Renal cortex interstitium (tissue), 11 donors: ENCODE results near the gene MYO10. TPM values are rescaled to one million over a fixed set of nuclear protein-coding genes. Genes with fewer than 3 reads are reported as not detected.
A peak's percentile ranks its signal among the peaks of the same experiment; 100 is the strongest.

Experiments
- DNase-seq, 11 donors: peaks; one replicate each; pipeline ENCODE4 v3.0.0-alpha.2; 2013; ENCODE audit warnings: low read depth in 9 of 11, low spot score in 4 of 11; ENCODE audit errors: extremely low read depth in 1 of 11
- polyA plus RNA-seq, 3 donors: library from polyadenylated mRNA; unstranded; fragments of 120-200 nt; gene quantifications; one replicate each; pipeline ENCODE4 v1.2.1, GENCODE V29; 2013; ENCODE audit not compliant: insufficient read length in 3 of 3

Gene MYO10
- polyA plus RNA-seq, 3 donors, result 42.1 to 61.3 (median 45.7) TPM

DNA sequence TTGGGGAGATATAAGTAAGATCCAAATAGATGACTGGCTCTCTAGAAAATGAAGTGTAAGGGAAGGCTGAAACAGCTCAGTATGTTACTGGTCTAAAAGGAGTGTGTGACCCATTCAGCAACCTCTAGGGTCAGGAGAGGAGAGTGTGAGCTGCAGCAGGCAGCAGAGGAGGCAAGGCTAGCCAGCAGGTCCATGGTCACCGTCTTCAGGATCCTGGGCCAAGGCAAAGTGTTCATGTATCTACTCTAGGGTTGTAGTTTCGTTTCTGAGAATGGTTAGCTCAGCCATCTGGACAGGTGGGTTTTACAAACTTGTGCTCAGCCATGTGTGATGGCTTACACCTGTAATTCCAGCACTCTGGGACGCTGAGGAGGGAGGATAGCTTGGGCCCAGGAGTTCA lies 13.7 kb downstream of the MYO10 start:
- DNase-seq, result no peak

DNA sequence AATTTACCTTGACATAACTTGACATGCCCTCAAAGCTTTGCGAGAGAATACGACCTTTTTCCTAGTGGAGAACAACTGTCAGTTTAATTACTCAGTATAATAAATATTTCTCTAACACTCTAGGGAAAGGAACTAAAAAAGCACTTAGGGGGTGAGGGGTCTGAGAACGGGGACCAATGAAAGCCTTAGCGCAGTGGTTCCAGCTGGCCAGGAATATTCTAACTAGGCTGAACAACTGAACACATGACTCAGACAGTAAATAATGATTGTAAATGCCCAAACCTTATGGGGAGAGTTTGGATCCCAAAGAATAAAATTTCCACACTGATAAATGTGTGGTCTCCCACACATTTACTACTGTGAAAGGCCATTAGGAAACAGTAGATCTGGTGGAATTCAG lies 14.9 kb downstream of the MYO10 start:
- DNase-seq, result peak in 5 of 11 donors; percentile 46 to 75 (median 62)

DNA sequence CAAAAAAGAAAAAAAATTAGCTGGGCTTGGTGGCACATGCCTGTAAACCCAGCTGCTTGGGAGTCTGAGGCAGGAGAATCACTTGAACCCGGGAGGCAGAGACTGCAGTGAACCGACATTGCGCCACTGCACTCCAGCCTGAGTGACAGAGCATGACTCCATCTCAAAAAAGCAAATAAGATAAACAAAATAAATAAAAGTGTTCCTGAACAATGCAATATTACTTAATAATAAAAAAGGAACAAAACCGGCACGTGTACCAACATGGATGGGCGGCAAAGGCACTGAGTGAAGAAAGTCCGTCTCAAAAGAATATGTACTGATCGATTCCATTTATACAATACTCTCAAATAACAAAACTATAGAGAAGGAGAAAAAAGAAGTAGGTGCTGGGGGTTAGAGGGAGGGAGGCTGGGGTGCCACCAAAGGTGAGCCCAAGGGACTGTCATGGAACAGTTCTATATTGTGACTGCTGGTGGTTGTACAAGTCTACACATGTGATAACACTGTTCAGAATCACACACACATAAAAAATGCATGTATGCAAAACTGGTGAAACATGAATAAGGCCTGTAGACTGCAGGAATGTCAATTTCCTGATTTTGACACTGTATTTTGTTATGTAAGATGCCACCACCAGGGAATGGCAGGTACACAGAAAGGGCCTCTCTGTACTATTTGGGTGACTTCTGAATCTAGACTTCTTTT lies 15.8 kb downstream of the MYO10 start:
- DNase-seq, result no peak

DNA sequence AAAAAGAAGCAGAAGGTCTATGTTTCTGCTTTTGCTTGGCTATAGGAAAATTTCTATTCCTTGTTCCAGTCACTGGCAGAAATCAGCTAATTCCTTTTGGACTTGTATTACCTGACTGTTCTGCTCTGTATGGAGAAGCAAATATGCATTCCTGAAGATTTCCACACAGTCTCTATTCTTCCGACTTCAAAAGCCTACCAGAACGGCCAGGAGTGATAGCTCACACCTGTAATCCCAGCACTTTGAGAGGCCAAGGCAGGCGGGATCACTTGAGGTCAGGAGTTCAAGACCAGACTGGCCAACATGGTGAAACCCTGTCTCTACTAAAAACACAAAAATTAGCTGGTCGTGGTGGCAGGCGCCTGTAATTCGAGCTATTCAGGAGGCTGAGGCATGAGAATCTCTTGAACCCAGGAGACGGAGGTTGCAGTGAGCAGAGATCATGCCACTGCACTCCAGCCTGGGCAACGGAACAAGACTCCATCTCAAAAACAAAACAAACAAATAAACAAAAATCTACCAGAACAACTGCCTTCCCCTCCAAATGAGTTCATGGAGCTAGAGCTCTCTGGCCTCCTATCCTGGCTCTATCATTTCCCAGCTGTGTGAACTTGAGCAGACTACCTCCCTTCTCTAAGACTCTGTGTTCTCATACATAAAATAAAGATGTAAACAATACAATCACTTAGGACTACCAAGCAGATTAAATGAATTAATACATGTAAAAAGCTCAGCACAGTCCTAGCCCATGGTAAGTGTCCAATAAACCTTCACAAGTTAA lies 17.0 kb downstream of the MYO10 start:
- DNase-seq, result no peak

DNA sequence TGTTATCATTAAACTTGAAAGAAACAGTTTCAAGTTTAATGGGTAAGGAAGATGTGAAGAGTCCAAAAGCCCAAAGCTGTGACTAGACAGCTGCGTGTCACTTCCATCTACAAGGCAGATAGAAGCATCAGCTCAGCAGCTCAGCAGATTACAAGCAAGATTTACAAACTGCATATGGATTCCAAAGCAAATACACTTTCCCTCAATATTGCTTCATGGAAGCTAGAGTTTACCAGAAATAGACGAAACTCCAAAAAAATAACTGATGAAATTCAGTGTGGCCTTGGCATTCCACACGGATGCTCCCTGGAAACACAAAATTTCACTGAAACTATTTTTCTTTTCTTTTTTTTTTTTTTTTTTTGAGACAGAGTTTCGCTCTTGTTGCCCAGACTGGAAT lies 17.9 kb downstream of the MYO10 start:
- DNase-seq, result no peak

DNA sequence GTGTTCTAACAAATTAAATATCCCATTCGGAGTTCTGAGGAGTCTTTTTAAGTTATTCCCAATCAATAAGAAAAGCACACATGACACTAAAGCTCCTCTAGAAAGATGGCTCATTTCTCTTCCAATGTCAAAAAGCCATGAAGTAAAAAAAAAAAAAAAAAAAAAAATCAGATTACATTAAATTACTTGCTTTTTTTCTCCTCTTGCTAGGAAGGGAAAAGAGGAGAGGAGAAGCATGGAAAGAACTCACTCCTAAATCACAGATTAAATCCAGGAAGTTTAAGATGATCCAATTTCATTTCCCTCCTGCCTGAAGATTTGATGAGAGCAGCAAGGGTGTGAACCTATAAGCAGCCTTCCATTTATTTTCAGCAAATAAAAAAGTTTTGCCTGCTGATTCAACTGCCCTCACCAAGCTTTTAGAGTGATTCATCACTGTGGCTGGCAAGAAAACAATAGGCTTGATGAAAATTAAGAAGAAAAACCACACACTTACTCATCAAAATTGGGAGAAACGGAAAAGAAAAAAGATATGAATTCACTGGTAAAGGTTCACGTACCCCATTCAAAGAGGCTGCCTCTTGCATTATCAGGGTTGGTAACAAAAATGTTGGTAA lies 19.7 kb downstream of the MYO10 start:
- no peak for DNase-seq

DNA sequence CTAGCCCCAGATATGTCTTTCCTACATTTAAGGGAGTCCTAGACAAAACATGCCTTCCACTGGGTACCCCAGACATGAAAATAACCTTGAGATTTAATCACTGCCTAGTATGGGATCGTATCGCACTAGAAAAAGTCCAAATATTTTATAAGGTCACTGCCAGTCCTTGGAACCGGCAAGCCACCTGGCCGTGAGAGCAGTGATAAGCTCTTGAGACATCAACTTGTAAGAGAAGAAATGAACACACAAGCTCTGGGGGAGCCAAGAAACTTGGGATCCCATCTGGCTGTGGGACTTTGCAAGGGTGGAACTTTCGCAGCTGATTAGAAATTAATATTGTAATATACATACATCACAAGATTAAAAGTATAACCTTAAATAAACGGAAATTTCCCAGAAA lies 21.5 kb downstream of the MYO10 start:
- no peak for DNase-seq

DNA sequence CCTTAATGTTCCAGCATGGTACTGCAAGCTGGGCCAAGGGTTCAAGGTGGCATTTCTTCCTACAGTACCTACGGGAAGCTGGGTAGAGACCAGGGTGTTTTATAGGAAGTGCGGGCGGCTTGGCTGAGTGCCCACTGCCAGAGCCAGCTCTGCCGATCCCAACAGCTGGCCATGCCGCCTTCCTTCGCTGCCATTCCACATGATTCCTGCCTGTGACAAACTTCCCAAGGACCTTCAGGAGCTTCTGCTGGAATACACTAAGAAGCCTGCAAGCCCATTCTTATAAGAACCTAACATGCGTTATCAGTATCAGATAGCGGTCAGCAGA lies 22.0 kb downstream of the MYO10 start:
- DNase-seq, result no peak

DNA sequence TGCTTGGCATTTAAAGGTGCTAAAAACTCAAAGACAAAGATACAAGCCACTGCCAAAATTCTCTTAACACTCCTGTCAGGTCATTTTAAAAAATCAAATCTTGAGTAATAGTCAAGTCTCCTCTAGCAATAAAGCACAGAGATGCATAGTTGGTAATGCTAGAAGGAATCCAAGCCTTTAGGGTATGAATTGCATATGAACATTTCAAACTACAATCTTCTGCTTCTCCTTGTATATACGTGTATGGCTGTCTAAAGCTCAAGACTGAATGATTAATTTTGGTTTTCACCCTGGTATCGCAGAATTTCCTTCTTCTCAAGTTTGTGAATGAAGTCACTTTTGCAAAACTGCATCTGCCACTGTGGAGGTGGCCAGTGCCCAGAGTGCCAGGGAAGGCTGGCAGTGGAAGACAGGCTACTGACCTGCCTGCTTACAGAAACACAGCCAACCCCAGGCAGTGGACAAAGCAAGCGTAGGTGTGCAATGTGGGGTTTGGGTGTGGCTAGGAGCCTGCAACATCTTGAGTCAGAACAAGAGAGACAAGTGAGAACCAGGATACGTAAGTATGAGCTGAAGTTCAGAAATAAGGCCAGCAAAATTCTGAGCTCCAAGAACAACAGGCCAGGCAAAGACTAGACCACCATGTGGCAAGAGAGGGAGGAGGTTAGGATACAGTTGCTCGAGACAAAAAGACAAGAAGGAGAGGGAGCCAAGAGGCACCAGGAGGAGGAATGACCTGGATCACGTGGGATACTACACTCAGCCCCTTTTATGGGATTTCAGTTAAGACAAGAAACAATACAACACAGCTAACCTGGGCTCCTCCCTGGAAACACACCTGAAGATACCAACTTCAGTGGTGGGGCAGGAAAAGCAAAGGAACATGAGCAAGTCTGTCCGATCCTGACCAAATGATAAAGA lies 22.6 kb downstream of the MYO10 start:
- no peak for DNase-seq

DNA sequence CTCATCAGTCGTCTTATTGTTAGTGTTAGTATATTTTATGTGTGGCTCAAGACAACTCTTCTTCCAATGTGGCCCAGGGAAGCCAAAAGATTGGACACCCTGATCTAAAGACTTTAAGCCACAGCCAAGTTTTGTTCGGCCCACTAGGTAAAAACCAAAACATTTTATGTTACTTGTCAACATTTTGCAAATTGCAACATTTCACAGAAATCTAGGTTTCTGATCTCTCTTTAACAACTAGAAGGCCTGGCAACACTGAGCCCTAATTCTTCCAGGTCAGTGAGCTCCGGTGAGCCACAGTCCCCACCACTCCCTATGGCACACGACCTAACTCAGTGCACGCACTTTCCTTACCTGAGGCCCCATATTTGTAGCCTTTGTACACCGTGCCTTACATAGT lies 24.0 kb downstream of the MYO10 start:
- no peak for DNase-seq

DNA sequence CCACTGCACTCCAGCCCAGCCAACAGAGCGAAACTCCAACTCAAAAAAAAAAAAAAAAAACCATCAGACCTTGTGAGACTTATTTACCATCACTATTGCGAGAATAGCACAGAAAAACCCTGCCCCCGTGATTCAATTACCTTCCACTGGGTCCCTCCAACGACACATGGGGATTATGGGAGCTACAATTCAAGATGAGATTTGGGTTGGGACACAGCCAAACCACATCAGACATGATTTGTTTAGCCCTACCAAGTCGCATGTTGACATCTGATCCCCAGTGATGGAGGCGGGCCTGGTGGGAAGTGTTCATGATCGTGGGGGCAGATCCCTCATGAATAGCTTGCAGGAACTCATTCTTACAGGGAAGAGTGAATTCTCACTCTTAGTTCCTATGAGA lies 26.6 kb downstream of the MYO10 start:
- DNase-seq, result no peak

DNA sequence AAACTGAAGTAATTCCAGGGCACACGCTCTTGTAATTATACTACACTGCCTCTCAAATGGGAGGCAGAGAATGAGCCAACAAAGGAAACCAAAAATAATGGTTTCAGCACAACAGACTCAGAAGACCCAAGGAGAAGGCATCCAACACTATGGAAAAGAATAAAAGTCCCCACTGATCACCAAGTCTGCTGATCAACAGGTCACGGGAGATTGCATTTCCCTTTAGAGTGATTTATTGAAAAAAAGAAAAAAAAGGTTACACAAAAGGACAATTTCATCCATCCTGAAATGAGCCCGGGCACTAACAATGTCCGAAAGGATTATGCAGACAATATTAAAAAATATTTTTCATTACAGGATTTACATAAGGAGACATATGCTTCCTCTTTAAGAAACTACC lies 28.8 kb downstream of the MYO10 start:
- no peak for DNase-seq

DNA sequence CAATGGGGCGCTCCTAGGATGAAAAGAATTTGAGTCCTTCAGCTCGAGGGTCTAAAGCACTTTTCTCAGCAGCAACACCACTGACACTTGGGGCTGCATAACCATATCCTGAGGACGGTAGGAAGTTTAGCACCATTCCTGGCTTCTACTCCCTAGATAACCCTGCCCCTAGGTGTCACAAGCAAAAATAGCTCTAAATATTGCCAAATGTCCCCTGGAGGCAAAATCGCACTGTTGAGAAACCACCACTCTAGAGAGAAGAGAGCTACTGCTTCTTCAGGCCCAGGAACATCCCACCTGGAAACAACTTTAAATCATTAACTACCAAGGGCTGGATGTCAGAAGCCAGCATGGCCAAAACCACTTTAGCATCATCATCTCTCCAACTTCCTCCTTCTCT lies 29.8 kb downstream of the MYO10 start:
- no peak for DNase-seq

DNA sequence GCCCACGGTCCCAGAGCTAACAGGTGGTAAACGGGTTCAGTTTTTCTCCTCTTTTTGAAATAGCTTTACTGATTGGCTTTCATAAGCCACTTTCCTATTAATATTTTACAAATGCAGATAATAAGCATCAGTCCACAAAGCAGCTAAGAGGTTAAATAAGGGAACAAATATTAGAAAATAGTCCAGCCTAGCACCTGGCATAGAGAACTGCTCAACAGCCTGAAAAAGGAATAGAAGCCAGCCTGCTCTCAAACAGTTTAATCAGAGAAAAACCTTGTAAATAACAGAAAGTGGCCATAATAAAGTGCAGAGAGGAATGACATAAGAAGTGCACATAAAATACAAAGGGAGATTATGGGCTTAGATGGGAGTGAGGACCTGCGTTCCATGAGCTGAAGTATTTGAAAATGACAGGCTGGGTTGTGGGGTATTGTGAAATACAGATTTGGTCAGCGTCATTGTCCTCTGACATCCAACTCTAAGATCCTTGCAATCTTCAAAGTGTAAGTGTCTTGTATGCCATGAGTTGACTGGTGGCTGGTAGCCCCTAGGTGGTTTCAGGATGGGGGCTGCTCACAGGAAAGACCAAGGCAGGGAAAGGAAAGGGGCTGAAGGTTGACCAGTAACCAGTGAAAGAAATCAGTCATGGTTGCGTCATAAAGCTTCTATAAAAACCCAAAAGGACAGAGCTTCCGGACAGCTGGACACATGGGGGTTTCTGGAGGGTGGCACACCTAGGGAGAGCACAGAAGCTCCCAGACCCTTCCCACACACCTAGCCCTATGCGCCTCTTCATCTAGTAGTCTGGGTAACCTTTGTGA lies 32.4 kb downstream of the MYO10 start:
- no peak for DNase-seq

DNA sequence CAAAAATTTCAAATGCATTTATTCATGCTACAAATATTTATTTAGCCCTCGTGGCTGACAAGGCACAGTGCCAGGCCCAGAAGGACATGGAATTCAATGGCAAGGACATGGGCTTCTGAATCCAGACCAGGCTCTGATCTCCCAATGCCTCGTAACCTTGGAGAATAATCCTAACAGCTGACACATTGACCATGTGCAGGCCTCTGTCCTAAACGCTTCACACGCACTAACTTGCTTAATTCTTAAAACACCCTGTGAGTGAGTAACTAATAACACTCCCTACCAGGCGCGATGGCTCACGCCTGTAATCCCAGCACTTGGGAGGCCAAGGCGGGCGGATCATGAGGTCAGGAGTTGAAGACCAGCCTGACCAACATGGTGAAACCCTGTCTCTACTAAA lies 33.2 kb downstream of the MYO10 start:
- no peak for DNase-seq

DNA sequence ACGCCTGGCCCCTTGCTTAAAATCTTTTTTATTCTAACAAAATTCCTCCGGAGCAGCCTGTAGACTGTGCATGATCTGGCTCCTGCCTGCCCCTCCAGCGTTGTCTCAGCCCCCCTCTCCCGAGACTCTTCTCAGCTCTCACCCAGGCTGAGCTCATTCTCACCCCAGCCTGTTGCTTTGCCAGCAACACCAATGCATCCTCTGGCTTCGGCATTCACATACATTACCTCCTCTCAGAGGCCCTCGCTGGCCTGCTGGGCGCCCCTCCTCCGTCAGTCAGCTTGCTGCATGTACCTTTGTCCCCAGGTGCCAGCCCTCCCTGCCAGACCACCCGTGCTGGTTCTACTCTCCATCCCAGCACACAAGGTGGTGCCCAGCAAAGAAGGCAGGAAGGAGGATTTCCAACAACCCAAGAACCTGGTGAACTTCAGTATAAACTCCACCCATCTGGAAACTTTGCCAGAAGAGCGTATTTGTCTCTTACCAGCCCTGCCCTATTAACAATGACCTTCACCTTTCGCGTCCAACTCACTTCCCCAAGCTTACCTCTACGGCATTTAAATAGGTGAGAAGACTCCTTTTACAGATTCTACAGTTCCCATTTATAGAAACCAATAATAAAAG lies 35.0 kb downstream of the MYO10 start:
- DNase-seq, result no peak

DNA sequence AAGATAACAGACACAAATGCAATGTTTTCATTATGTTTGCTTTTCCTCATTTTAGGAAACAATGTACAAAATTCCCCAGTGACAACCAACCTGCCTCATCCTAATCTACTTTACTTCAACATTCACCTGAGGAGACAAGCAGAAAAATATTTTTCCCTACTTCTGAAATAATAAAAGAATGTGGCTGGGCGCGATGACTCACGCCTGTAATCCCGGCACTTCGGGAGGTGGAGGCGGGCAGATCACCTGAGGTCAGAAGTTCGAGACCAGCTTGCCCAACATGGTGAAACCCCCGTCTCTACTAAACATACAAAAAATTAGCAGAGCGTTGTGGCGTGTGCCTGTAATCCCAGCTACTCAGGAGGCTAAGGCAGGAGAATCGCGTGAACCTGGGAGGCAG lies 36.9 kb downstream of the MYO10 start:
- no peak for DNase-seq

DNA sequence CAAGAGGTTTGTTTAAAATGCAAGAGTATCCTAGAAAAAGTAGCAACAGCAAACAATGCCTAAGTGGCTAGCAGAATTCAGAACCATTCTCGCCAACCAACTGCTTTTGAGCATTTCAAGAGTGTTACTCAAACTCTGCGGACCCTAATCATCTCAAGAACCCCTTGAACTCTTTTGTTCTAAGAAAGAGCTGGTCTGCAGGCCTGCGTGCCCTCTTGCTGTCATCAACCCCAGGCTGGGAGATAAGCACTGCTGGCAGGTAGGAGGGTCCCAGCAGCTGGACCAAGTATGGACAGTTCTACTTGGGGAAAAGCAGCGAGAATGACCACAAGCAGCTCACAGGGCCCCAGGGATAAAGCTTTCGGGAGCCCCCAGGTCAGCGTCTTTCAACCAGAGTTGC lies 38.3 kb downstream of the MYO10 start:
- no peak for DNase-seq
